ENCODE measurements around the gene VPS13C.

DNA sequence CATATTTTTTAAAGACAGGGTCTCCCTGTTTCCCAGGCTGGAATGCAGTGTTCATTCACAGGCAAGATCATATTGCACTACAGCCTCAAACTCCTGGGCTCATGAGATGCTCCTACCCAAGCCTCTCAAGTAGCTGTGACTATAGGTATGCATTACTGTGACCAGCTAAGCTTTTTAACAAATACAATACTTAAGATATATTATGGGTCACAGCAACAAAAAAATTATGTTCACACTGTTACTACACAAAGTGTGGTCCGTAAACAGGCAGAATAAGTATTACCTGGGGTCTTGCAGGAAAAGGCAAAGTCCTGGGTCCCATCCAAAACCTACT, 152.5 kb downstream of the VPS13C start:
- TF ChIP-seq, protein P1, sequence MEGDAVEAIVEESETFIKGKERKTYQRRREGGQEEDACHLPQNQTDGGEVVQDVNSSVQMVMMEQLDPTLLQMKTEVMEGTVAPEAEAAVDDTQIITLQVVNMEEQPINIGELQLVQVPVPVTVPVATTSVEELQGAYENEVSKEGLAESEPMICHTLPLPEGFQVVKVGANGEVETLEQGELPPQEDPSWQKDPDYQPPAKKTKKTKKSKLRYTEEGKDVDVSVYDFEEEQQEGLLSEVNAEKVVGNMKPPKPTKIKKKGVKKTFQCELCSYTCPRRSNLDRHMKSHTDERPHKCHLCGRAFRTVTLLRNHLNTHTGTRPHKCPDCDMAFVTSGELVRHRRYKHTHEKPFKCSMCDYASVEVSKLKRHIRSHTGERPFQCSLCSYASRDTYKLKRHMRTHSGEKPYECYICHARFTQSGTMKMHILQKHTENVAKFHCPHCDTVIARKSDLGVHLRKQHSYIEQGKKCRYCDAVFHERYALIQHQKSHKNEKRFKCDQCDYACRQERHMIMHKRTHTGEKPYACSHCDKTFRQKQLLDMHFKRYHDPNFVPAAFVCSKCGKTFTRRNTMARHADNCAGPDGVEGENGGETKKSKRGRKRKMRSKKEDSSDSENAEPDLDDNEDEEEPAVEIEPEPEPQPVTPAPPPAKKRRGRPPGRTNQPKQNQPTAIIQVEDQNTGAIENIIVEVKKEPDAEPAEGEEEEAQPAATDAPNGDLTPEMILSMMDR (IDR thresholded peaks at IDR 0.05) = no peak
- TF ChIP-seq EP300 (IDR thresholded peaks at IDR 0.05) = no peak
- no peak for TF ChIP-seq POLR2A (IDR thresholded peaks at IDR 0.05)

Data from tibial nerve (tissue), 4 donors.